ENCODE measurements around the gene PGPEP1. TPM values are rescaled to one million over a fixed set of nuclear protein-coding genes. Genes with fewer than 3 reads are reported as not detected.
"Not testable (repeated sequence)": the region's sequence is repeated elsewhere in the genome, so short reads cannot be mapped to it uniquely, and the experiment has no call there.

PGPEP1 gene
- total and polyA plus RNA-seq, 3 experiments from 2014 or later = 12.2 to 27.7 (median 27.3) TPM

DNA sequence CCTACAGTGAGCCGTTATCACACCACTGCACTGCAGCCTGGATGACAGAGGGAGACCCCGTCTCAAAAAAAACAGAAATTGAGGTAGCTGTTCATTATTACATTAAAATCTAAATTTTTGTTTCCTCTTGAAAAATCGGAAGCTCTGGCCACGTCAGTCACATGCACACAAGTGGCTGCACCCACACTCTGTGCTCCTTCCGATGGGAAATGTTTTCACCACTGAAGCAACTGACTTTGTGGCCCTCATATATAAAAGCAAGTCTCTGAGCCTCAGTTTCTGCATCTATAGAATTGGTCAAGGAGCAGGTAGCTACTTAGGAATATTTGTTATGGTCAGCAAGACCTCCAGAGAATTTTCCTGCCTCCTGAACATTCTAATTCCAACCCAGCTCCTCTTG lies 52.5 kb downstream of the PGPEP1 start:
- Mint-ChIP-seq H3K9me3 (no peaks in the 10 kb centered on the region), H3K36me3 (peaks cover 0 to 3% (median 0%) of the 10 kb centered on the region in 3 donors), H3K27me3 (peaks cover 18 to 24% of the 10 kb centered on the region in 2 donors), H3K4me1 (peaks cover 0 to 14% (median 5%) of the 10 kb centered on the region in 3 donors), H3K4me3 (no peak overlapping the region), H3K27ac (no peak overlapping the region)
- H3K4me3 ChIP-seq (ENCODE audit: low read length) = no peak overlapping the region
- ChIA-PET POLR2A (interaction anchor here (0.6 to 0.7 kb wide), 2 partner anchors 86 to 1213 kb away, joined by 3 to 4 read pairs; no protein-coding TSS in a partner anchor), CTCF (interaction anchor here (0.6 to 1.6 kb wide), 2 partner anchors 18 to 152 kb away, joined by 3 to 5 read pairs; no protein-coding TSS in a partner anchor)
- no peak overlapping the region for H3K27ac ChIP-seq (ENCODE audit: low read depth, low read length)
- DNase-seq = no peak
- peaks cover 14% of the 10 kb centered on the region for H3K27me3 ChIP-seq (ENCODE audit: insufficient read depth, low read length, poor library complexity, severe bottlenecking)
- H3K9me3 ChIP-seq (ENCODE audit: low read length) = no peaks in the 10 kb centered on the region
- H3K4me1 ChIP-seq (ENCODE audit: insufficient read depth, low read length) = peaks cover 6% of the 10 kb centered on the region
- no peaks in the 10 kb centered on the region for H3K36me3 ChIP-seq (ENCODE audit: insufficient read depth, low read length)

DNA sequence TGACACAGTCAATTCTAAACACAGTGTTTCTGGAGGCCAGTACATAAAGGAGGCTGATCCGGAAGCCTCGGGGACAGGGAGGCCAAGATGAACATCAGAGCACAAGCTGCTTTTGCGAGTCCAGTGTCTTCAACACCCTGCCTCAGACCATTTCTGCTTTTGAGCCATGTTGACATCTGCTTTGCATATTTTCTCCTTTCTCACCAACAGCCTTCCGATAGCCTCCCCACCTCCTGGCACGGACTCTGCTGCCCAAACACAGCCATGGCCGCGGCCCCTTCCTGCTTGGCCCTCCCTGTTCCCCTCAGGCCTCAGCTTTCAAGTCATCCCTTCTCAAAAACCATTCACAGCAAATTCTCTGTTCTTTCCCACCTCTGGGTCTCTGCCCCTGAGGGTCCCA lies 53.4 kb downstream of the PGPEP1 start:
- ChIA-PET CTCF (interaction anchor here (1.7 kb wide), 1 partner anchor 114 kb away, joined by 3 read pairs; no protein-coding TSS in a partner anchor), POLR2A (no interaction called here)
- DNase-seq = no peak
- Histone ChIP-seq H3K36me3 (ENCODE audit: insufficient read depth, low read length) (no peaks in the 10 kb centered on the region), H3K27ac (ENCODE audit: low read depth, low read length) (no peak overlapping the region), H3K4me3 (ENCODE audit: low read length) (no peak overlapping the region), H3K9me3 (ENCODE audit: low read length) (no peaks in the 10 kb centered on the region), H3K4me1 (ENCODE audit: insufficient read depth, low read length) (peaks cover 6% of the 10 kb centered on the region), H3K27me3 (ENCODE audit: insufficient read depth, low read length, poor library complexity, severe bottlenecking) (peaks cover 18% of the 10 kb centered on the region)
- Mint-ChIP-seq H3K27me3 (peaks cover 23 to 24% of the 10 kb centered on the region in 2 donors), H3K4me1 (peaks cover 0 to 6% (median 3%) of the 10 kb centered on the region in 3 donors), H3K36me3 (peaks cover 0 to 3% (median 0%) of the 10 kb centered on the region in 3 donors), H3K9me3 (no peaks in the 10 kb centered on the region), H3K27ac (peak overlapping the region in 1 of 8 donors; percentile 19), H3K4me3 (no peak overlapping the region)

DNA sequence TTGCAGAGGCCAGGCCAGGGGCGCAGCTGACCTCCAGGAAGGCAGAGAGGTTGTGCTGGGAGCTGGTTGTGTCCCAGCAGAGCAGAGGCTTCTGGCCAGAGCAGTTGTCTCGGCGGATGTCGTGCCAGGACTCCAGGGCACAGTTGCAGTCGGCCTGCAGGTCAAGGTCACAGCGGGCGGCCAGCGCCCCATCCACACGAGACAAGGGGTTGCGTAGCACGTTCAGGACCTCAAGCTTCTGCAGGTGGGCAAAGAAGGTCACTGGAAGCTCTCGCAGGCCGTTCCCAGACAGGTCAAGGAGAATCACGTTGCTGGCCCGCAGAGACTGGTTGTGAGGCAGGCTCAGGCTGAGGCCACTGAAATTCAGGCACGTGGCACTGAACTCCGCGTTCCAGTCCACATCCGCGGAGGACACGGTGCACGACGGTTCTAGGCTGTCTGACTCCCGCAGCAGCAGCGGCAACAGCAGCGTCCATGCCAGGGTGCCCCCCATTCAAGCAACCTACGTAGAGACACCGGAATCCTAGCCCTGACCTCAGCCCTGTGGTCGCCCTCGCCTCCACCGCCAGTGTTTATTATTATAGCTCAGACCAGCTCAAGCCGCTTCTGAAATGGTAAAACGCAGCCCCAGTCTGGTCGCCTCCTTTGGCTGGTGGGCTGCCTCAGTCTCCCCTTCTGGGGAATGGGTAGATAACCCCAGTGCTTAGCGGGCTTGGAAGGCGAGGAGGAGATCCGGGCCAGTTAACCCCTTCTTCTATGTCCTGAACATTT lies 56.3 kb downstream of the PGPEP1 start:
- no peak overlapping the region for H3K4me3 ChIP-seq (ENCODE audit: low read length)
- CTCF ChIA-PET = interaction anchor here (0.9 to 1.3 kb wide), 2 partner anchors 9 to 18 kb away, joined by 3 to 4 read pairs; no protein-coding TSS in a partner anchor
- H3K4me1 ChIP-seq (ENCODE audit: insufficient read depth, low read length) = peaks cover 6% of the 10 kb centered on the region
- peaks cover 23% of the 10 kb centered on the region in 2 donors for H3K27me3 Mint-ChIP-seq
- POLR2A ChIA-PET = no interaction called here
- no peaks in the 10 kb centered on the region for H3K9me3 ChIP-seq (ENCODE audit: low read length)
- no peak overlapping the region for H3K4me3 Mint-ChIP-seq
- no peaks in the 10 kb centered on the region for H3K9me3 Mint-ChIP-seq
- no peak overlapping the region for H3K27ac ChIP-seq (ENCODE audit: low read depth, low read length)
- peaks cover 0 to 6% (median 0%) of the 10 kb centered on the region in 3 donors for H3K4me1 Mint-ChIP-seq
- DNase-seq = no peak
- H3K36me3 ChIP-seq (ENCODE audit: insufficient read depth, low read length) = no peaks in the 10 kb centered on the region
- no peaks in the 10 kb centered on the region for H3K36me3 Mint-ChIP-seq
- peaks cover 18% of the 10 kb centered on the region for H3K27me3 ChIP-seq (ENCODE audit: insufficient read depth, low read length, poor library complexity, severe bottlenecking)
- H3K27ac Mint-ChIP-seq = no peak overlapping the region

DNA sequence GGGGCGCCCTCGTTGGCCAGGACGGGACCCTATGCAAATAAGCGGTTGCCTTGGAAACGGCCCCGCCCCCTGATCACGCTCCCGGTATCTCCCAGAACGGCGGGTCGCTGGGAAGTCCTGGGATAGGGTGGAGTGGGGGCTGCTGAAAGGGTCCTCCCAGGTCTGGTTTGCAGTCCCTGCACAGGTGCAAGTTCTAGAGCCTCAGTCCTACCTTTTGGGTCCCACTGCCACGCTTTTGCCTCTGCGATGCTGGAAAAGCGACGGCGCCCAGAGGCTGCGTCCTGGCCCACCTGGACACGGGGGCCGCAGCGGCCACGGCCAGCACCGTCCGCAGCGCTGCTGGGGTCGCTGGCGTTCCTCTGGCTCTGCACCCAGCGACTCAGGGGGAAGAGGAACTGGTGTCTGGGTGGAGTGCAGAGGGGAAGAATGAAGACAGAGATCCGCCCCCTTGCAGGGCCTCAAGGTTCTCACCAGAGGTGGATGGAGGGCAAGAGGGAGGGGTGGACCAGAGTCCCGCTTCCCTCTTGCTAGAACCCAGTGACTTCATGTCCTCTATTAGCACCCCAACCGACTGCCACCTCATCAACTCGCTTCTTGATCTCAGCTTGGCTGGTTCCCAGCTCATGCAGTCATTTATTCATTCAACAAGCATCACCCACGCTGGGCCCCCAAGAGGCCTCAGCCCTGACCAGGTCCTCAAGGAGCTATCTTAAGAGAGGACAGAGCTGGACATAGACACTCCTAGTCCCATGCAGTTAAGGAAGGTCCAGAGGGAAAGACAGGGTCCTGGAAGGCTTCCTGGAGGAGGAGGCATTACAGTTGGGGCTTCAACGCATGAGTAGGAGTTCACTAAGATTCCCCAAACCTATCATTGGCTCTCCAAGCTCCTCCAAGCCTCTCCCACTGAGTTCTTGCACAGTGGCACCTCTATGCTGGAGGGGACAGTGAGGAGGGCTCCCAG lies 57.1 kb downstream of the PGPEP1 start, which contains the start of gene LRRC25:
TSS of gene LRRC25 (minus strand) at position 381 of the 961 bp plus-strand sequence. CDS start 659 bp downstream, outside the sequence.
- peaks cover 6% of the 10 kb centered on the region for H3K4me1 ChIP-seq (ENCODE audit: insufficient read depth, low read length)
- Mint-ChIP-seq H3K4me1 (peaks cover 0 to 6% (median 0%) of the 10 kb centered on the region in 3 donors), H3K27ac (no peak within 1 kb of the TSS), H3K9me3 (no peaks in the 10 kb centered on the region), H3K4me3 (no peak within 1 kb of the TSS), H3K27me3 (peaks cover 23 to 24% of the 10 kb centered on the region in 2 donors), H3K36me3 (no peaks in the 10 kb centered on the region)
- ChIA-PET POLR2A (no interaction called here), CTCF (interaction anchor here (1.3 to 1.4 kb wide), 2 partner anchors 9 to 17 kb away, joined by 4 to 8 read pairs; no protein-coding TSS in a partner anchor)
- no peak for DNase-seq
- H3K27ac ChIP-seq (ENCODE audit: low read depth, low read length) = no peak within 1 kb of the TSS
- H3K4me3 ChIP-seq (ENCODE audit: low read length) = no peak within 1 kb of the TSS
- H3K9me3 ChIP-seq (ENCODE audit: low read length) = no peaks in the 10 kb centered on the region
- no peaks in the 10 kb centered on the region for H3K36me3 ChIP-seq (ENCODE audit: insufficient read depth, low read length)
- H3K27me3 ChIP-seq (ENCODE audit: insufficient read depth, low read length, poor library complexity, severe bottlenecking) = peaks cover 18% of the 10 kb centered on the region

DNA sequence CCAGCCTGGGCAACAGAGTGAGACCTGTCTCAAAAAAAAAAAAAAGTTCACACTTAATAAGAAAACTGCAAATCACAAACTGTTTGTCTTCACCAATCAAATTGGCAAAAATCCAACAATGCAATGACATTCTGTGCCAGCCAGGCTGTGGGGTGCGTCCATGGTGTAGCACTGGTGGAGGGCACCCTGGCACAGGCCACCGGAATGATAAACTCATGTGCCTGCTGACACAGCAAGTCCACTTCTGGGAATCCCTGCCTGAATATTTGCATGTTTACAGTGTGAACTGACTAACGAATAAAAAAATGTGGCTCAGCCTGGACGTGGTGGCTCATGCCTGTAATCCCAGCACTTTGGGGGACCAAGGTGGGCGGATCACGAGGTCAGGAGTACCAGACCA lies 58.6 kb downstream of the PGPEP1 start:
- no peaks in the 10 kb centered on the region for H3K36me3 Mint-ChIP-seq
- Histone ChIP-seq H3K27ac (ENCODE audit: low read depth, low read length) (no peak overlapping the region), H3K4me1 (ENCODE audit: insufficient read depth, low read length) (peaks cover 6% of the 10 kb centered on the region), H3K27me3 (ENCODE audit: insufficient read depth, low read length, poor library complexity, severe bottlenecking) (peaks cover 16% of the 10 kb centered on the region), H3K9me3 (ENCODE audit: low read length) (no peaks in the 10 kb centered on the region), H3K4me3 (ENCODE audit: low read length) (no peak overlapping the region), H3K36me3 (ENCODE audit: insufficient read depth, low read length) (no peaks in the 10 kb centered on the region)
- CTCF ChIA-PET = interaction anchor here (0.8 to 1.4 kb wide), 2 partner anchors 10 to 11 kb away, joined by 4 to 8 read pairs; no protein-coding TSS in a partner anchor
- H3K27me3 Mint-ChIP-seq = peaks cover 19 to 21% of the 10 kb centered on the region in 2 donors
- peaks cover 0 to 6% (median 0%) of the 10 kb centered on the region in 3 donors for H3K4me1 Mint-ChIP-seq
- no peak overlapping the region for H3K27ac Mint-ChIP-seq
- no peak for DNase-seq
- H3K9me3 Mint-ChIP-seq = no peaks in the 10 kb centered on the region
- H3K4me3 Mint-ChIP-seq = no peak overlapping the region
- POLR2A ChIA-PET = no interaction called here

DNA sequence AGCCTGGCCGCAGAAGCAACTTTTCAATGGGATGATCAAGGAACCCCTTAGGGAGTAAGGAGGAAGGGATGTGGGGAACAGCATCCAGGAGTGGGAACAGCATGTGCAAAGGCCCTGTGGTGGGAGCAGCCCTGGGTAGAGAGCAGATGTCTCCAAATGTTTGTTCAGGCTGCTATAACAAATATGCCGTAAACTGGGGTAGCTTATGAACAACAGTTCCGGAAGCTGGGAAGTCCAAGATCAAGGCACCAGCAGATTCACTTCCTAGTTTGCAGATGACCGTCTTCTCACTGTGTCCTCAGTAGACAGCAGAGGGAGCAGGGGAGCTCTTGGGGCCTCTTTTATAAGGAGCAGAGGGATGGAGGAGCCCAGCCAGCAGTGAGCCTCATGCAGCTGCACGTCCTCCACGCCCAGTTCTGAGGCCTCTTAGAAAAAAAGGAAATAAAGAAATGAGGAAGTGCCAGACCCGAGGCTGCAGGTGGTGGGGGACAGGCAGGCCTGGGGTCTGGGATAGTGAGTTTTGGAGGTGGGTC lies 61.2 kb downstream of the PGPEP1 start:
- Histone ChIP-seq H3K36me3 (ENCODE audit: insufficient read depth, low read length) (no peaks in the 10 kb centered on the region), H3K4me1 (ENCODE audit: insufficient read depth, low read length) (peaks cover 6% of the 10 kb centered on the region), H3K4me3 (ENCODE audit: low read length) (no peak overlapping the region), H3K27me3 (ENCODE audit: insufficient read depth, low read length, poor library complexity, severe bottlenecking) (peaks cover 16% of the 10 kb centered on the region), H3K9me3 (ENCODE audit: low read length) (no peaks in the 10 kb centered on the region), H3K27ac (ENCODE audit: low read depth, low read length) (peak overlapping the region; percentile 21)
- Mint-ChIP-seq H3K4me3 (no peak overlapping the region), H3K4me1 (peaks cover 0 to 6% (median 0%) of the 10 kb centered on the region in 3 donors), H3K36me3 (no peaks in the 10 kb centered on the region), H3K27ac (no peak overlapping the region), H3K9me3 (no peaks in the 10 kb centered on the region), H3K27me3 (peaks cover 14 to 17% of the 10 kb centered on the region in 2 donors)
- ChIA-PET POLR2A (interaction anchor here (1.0 kb wide), 1 partner anchor 13 kb away, joined by 3 read pairs; no protein-coding TSS in a partner anchor), CTCF (interaction anchor here (1.2 to 1.9 kb wide), 2 partner anchors 9 to 13 kb away, joined by 3 to 14 read pairs; no protein-coding TSS in a partner anchor)
- DNase-seq = no peak

DNA sequence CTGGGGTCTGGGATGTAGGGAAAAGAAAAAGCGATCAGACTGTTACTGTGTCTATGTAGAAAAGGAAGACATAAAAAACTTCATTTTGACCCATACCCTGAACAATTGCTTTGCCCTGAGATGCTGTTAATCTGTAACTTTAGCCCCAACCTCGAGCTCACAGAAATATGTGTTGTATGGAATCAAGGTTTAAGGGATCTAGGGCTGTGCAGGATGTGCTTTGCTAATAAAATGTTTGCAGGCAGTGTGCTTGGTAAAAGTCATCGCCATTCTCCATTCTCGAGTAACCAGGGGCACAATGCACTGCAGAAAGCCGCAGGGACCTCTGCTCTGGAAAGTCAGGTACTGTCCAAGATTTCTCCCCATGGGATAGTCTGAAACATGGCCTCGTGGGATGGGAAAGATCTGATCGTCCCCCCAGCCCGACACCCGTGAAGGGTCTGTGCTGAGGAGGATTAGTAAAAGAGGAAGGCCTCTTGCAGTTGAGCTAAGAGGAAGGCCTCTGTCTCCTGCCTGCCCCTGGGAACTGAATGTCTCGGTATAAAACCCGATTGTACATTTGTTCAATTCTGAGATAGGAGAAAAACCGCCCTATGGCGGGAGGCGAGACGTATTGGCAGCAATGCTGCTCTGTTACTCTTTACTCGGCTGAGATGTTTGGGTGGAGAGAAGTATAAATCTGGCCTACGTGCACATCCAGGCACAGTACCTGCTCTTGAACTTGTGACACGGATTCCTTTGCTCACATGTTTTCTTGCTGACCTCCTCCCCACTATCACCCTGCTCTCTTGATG lies 62.3 kb downstream of the PGPEP1 start:
- H3K4me1 Mint-ChIP-seq; H3K4me3 Mint-ChIP-seq; H3K27me3 ChIP-seq (ENCODE audit: insufficient read depth, low read length, poor library complexity, severe bottlenecking); DNase-seq; H3K27ac Mint-ChIP-seq; H3K4me1 ChIP-seq (ENCODE audit: insufficient read depth, low read length); H3K9me3 ChIP-seq (ENCODE audit: low read length); H3K36me3 ChIP-seq (ENCODE audit: insufficient read depth, low read length); H3K9me3 Mint-ChIP-seq; H3K4me3 ChIP-seq (ENCODE audit: low read length); POLR2A ChIA-PET; H3K36me3 Mint-ChIP-seq: not testable (repeated sequence)
- peaks cover 8 to 11% of the 10 kb centered on the region in 2 donors for H3K27me3 Mint-ChIP-seq
- H3K27ac ChIP-seq (ENCODE audit: low read depth, low read length) = peak overlapping the region; percentile 21
- CTCF ChIA-PET = interaction anchor here (1.9 kb wide), 1 partner anchor 14 kb away, joined by 14 read pairs; no protein-coding TSS in a partner anchor

All from CD8-positive, alpha-beta memory T cell (primary cell).